Esophagus muscularis mucosa (tissue), 4 donors: Measurements from ENCODE around the gene AGAP1.

ENCODE experiments used
- CTCF ChIP-seq, 3 experiments: fragments of 200-600 bp in 2 of 3; fragments of 450-650 bp in 1 of 3; sonication (generic) in 2 of 3; IDR thresholded peaks; one replicate each; pipeline ENCODE4 v1.5.1; 2017 to 2019; ENCODE audit warnings: antibody characterized with exemption in 3 of 3, mild to moderate bottlenecking in 2 of 3, moderate library complexity in 1 of 3
- EP300 ChIP-seq: sonication (generic); formaldehyde crosslinking; IDR thresholded peaks from one replicate; pipeline ENCODE4 v1.6.1; 2017; ENCODE audit warnings: antibody characterized with exemption
- POLR2A ChIP-seq: fragments of 450-650 bp; IDR thresholded peaks from one replicate; pipeline ENCODE4 v1.6.1; 2017; ENCODE audit warnings: antibody characterized with exemption, moderate library complexity, mild to moderate bottlenecking, low read depth
- POLR2AphosphoS5 ChIP-seq, 2 donors: sonication (generic); formaldehyde crosslinking; IDR thresholded peaks; one replicate each; pipeline ENCODE4 v1.6.1; 2017; ENCODE audit warnings: antibody characterized with exemption in 2 of 2

- TF ChIP-seq CTCF (IDR thresholded peaks at IDR 0.05), result no peak
- TF ChIP-seq POLR2A, result no peak
- TF ChIP-seq POLR2AphosphoS5 (IDR thresholded peaks at IDR 0.05), result no peak
- TF ChIP-seq EP300, result no peak
These were observed 365.8 kb downstream of the AGAP1 start for GRCh38 chr2:235859651-235860050.
